NCI-H187 treated with DMSO at 0.1 percent for 48 hours (cell line): Measurements from ENCODE around the gene TOM1L2.

Experiments used
- DNase-seq: peaks from one replicate; lab custom pipeline; 2025; lab: John Stamatoyannopoulos, UW

TOM1L2 gene

GRCh38 chr17:17804007-17804406 lies 168.2 kb downstream of the TOM1L2 start:
- DNase-seq, result no peak

DNA sequence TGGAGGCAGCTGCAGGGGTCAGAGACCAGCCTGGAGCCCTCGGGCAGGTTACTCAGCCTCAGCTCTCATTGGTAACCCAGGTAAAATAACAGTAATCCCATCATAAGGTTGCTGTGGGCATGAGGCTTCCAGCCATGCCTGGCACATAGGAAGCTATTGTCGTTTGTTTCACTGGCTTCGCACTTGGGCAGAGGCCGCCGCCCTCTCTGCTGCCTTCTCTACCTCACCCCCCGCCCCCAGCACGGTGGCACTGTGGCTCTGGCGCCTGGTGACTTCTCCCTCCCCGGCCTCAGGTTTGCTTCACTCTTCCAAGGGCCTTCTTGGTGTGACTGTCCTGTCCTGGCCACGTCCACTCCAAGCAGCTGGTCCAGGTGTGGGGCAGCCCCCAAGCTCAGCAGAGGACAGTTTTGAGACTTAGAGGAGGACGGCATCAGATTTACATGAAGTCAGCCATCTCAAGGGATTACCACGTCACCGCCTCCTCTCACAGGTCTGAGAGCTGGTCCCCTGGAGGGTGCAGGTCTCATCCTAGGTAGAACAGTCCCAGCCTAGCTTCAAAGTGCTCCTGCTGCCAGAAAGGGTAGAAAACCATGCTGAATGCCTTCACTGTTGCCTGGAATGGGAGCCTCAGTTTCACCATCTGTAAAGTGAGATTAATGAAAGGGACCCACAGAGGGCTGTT lies 170.3 kb downstream of the TOM1L2 start:
- DNase-seq, result no peak

- no peak for DNase-seq
Observed at GRCh38 chr17:17800504-17801021, 171.6 kb downstream of the TOM1L2 start.

- no peak for DNase-seq
Observed at GRCh38 chr17:17798573-17799255, 173.5 kb downstream of the TOM1L2 start.

GRCh38 chr17:17798010-17798556 lies 174.1 kb downstream of the TOM1L2 start:
- no peak for DNase-seq

DNA sequence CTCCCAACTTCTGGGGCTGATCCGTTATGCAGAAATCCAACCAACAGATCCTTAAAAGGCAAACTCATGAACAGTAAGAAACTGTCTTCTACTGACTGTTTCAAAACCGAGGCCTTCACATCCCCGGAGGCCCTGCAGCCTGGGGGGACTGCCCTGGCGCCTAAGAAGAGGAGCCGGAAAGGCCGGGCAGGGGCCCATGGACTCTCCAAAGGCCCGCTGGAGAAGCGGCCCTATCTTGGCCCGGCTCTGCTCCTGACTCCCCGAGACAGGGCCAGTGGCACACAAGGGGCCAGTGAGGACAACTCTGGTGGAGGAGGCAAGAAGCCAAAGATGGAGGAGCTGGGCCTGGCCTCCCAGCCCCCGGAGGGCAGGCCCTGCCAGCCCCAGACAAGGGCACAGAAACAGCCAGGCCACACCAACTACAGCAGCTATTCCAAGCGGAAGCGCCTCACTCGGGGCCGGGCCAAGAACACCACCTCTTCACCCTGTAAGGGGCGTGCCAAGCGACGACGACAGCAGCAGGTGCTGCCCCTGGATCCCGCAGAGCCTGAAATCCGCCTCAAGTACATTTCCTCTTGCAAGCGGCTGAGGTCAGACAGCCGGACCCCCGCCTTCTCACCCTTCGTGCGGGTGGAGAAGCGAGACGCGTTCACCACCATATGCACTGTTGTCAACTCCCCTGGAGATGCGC lies 174.9 kb downstream of the TOM1L2 start:
- no peak for DNase-seq

- DNase-seq, result no peak
Observed at GRCh38 chr17:17796787-17797061, 175.5 kb downstream of the TOM1L2 start.

DNA sequence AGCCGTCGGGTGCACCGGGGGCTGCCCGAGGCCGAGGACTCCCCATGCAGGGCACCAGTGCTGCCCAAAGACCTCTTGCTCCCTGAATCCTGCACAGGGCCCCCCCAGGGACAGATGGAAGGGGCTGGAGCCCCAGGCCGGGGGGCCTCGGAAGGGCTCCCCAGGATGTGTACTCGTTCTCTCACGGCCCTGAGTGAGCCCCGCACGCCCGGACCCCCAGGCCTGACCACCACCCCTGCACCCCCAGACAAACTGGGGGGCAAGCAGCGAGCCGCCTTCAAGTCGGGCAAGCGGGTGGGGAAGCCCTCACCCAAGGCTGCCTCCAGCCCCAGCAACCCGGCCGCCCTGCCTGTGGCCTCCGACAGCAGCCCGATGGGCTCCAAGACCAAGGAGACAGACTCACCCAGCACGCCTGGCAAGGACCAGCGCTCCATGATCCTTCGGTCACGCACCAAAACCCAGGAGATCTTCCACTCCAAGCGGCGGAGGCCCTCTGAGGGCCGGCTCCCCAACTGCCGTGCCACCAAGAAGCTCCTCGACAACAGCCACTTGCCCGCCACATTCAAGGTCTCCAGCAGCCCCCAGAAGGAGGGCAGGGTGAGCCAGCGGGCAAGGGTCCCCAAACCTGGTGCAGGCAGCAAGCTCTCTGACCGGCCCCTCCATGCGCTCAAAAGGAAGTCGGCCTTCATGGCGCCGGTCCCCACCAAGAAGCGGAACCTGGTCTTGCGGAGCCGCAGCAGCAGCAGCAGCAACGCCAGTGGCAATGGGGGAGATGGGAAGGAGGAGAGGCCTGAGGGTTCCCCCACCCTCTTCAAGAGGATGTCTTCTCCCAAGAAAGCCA lies 176.0 kb downstream of the TOM1L2 start:
- no peak for DNase-seq

DNA sequence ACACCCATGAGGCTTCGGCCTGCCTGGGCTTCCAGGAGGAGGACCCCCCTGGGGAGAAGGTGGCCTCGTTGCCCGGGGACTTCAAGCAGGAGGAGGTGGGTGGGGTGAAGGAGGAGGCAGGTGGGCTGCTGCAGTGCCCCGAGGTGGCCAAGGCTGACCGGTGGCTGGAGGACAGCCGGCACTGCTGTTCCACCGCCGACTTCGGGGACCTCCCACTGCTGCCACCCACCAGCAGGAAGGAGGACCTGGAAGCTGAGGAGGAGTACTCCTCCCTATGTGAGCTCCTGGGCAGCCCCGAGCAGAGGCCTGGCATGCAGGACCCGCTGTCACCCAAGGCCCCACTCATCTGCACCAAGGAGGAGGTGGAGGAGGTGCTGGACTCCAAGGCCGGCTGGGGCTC lies 176.9 kb downstream of the TOM1L2 start:
- DNase-seq, result no peak

DNA sequence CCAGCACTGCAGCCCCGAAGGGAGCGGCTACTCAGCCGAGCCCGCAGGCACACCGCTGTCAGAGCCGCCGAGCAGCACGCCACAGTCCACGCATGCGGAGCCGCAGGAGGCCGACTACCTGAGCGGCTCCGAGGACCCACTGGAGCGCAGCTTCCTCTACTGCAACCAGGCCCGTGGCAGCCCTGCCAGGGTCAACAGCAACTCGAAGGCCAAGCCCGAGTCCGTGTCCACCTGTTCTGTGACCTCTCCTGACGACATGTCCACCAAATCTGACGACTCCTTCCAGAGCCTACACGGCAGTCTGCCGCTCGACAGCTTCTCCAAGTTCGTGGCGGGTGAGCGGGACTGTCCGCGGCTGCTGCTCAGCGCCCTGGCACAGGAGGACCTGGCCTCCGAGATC lies 177.8 kb downstream of the TOM1L2 start:
- DNase-seq, result no peak
